ENCODE measurements around the gene STK32A. TPM values are rescaled to one million over a fixed set of nuclear protein-coding genes. Genes with fewer than 3 reads are reported as not detected.
A peak's percentile ranks its signal among the peaks of the same experiment; 100 is the strongest.

Gene STK32A
- polyA plus RNA-seq, 1 donor (not counting 4 experiments of a cell fraction or from before 2014, with no cell fraction given): 0.01 TPM

DNA sequence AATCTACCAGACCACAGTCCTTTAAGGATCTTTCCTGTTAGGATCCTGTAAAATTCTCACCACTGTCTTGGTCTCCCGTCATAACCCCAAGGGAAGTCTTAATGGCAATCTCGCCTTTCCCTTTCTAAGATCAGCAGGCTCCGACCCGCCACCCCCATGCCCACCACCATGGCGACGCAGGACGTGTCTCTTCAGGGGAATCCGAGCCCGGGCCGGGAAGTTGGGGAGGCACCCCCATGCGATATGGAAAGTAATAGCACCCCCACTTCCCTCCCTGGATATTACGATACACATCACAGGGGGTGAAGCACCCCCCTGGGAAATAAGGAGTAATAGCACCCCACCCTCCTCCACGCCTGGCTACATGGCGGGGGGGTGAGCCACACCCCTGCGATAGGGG, 8.3 kb upstream of the STK32A start:
- FAIRE-seq: no peak
- H2AFZ ChIP-seq (ENCODE audit: control insufficient read depth, low read length): no peak overlapping the region
- no peak overlapping the region for H3K27ac ChIP-seq (ENCODE audit: control insufficient read depth, insufficient read depth, low read length)
- no peaks in the 10 kb centered on the region for H3K36me3 ChIP-seq (ENCODE audit: control insufficient read depth in 2 of 2, extremely low read depth in 1 of 2, insufficient read depth in 2 of 2, low read length in 2 of 2)
- H3K9ac ChIP-seq (ENCODE audit: control insufficient read depth, extremely low read depth, insufficient read depth, low read length): no peak overlapping the region
- dilution Hi-C loops (cut with MboI; ENCODE audit: extremely low pct_ligation_motif_present, low sequenced_read_pairs): no loop called here
- H3K27me3 ChIP-seq (ENCODE audit: control insufficient read depth, extremely low read depth, insufficient read depth, low read length): no peaks in the 10 kb centered on the region
- no peaks in the 10 kb centered on the region for H4K20me1 ChIP-seq (ENCODE audit: control insufficient read depth, extremely low read depth, insufficient read depth, low read length)
- no peaks in the 10 kb centered on the region for H3K9me1 ChIP-seq (ENCODE audit: control insufficient read depth, extremely low read depth, insufficient read depth, low read length)
- TF ChIP-seq EZH2 (IDR thresholded peaks at IDR 0.05; ENCODE audit: low read length): no peak
- TF ChIP-seq, protein P1, sequence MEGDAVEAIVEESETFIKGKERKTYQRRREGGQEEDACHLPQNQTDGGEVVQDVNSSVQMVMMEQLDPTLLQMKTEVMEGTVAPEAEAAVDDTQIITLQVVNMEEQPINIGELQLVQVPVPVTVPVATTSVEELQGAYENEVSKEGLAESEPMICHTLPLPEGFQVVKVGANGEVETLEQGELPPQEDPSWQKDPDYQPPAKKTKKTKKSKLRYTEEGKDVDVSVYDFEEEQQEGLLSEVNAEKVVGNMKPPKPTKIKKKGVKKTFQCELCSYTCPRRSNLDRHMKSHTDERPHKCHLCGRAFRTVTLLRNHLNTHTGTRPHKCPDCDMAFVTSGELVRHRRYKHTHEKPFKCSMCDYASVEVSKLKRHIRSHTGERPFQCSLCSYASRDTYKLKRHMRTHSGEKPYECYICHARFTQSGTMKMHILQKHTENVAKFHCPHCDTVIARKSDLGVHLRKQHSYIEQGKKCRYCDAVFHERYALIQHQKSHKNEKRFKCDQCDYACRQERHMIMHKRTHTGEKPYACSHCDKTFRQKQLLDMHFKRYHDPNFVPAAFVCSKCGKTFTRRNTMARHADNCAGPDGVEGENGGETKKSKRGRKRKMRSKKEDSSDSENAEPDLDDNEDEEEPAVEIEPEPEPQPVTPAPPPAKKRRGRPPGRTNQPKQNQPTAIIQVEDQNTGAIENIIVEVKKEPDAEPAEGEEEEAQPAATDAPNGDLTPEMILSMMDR (optimal IDR thresholded peaks at IDR 0.05 in 1 of 3, IDR thresholded peaks at IDR 0.05 in 1 of 3, conservative IDR thresholded peaks at IDR 0.05 in 1 of 3; ENCODE audit: extremely low read depth in 1 of 3, insufficient read depth in 2 of 3, low read length in 3 of 3): no peak
- no peak overlapping the region for H3K4me2 ChIP-seq (ENCODE audit: control insufficient read depth, extremely low read depth, insufficient read depth, low read depth, low read length)
- H3K9me3 ChIP-seq (ENCODE audit: control insufficient read depth, low read depth, low read length): no peaks in the 10 kb centered on the region
- H3K79me2 ChIP-seq (ENCODE audit: control insufficient read depth, insufficient read depth, low read length): no peaks in the 10 kb centered on the region
- H3K4me1 ChIP-seq (ENCODE audit: control insufficient read depth, extremely low read depth, insufficient read depth, low read length): no peaks in the 10 kb centered on the region
- no peak overlapping the region for H3K4me3 ChIP-seq (ENCODE audit: control insufficient read depth in 2 of 3, extremely low read depth in 1 of 3, insufficient read depth in 2 of 3, low read depth in 1 of 3, low read length in 3 of 3)
- DNase-seq (ENCODE audit: low read depth, low spot score): no peak

DNA sequence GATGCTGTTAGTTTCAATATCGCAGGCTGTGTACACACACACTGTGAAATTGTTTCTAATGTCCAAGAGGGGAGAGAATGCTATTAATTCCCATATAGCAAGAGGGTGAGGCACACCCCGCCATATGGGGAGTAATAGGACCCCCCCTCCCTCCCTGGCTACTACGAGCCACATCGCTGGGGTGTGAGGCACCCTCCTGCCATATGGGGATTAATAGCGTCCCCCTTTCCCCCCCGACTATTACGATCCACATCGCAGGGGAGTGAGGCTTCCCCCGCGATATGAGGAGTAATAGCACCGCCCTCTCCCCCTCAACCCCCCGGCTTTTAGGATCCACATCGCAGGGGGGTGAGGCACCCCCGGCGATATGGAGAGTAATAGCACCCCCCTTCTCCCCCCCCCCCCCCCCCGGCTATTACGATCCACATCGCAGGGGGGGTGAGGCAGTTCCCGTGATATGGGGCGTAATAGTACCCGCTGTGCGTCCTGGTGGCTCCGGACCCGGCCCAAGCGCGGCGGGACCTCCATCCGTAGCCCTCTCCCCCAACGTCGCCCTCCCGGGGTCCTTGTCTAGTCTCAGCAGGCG, 494 bp upstream of the STK32A start:
- no peaks in the 10 kb centered on the region for H3K9me3 ChIP-seq (ENCODE audit: control insufficient read depth, low read depth, low read length)
- H3K79me2 ChIP-seq (ENCODE audit: control insufficient read depth, insufficient read depth, low read length): no peaks in the 10 kb centered on the region
- peaks cover 3% of the 10 kb centered on the region for H3K4me1 ChIP-seq (ENCODE audit: control insufficient read depth, extremely low read depth, insufficient read depth, low read length)
- peak overlapping the region; percentile 64 for H3K4me2 ChIP-seq (ENCODE audit: control insufficient read depth, extremely low read depth, insufficient read depth, low read depth, low read length)
- no peaks in the 10 kb centered on the region for H4K20me1 ChIP-seq (ENCODE audit: control insufficient read depth, extremely low read depth, insufficient read depth, low read length)
- H3K27me3 ChIP-seq (ENCODE audit: control insufficient read depth, extremely low read depth, insufficient read depth, low read length): peaks cover 6% of the 10 kb centered on the region
- H3K9me1 ChIP-seq (ENCODE audit: control insufficient read depth, extremely low read depth, insufficient read depth, low read length): no peaks in the 10 kb centered on the region
- peak overlapping the region; percentile 23 for H2AFZ ChIP-seq (ENCODE audit: control insufficient read depth, low read length)
- no peak for FAIRE-seq
- dilution Hi-C loops (cut with MboI; ENCODE audit: extremely low pct_ligation_motif_present, low sequenced_read_pairs): no loop called here
- no peak for DNase-seq (ENCODE audit: low read depth, low spot score)
- TF ChIP-seq EZH2 (IDR thresholded peaks at IDR 0.05; ENCODE audit: low read length): no peak
- TF ChIP-seq, protein P1 (optimal IDR thresholded peaks at IDR 0.05 in 1 of 3, IDR thresholded peaks at IDR 0.05 in 1 of 3, conservative IDR thresholded peaks at IDR 0.05 in 1 of 3; ENCODE audit: extremely low read depth in 1 of 3, insufficient read depth in 2 of 3, low read length in 3 of 3): no peak
- H3K36me3 ChIP-seq (ENCODE audit: control insufficient read depth in 2 of 2, extremely low read depth in 1 of 2, insufficient read depth in 2 of 2, low read length in 2 of 2): no peaks in the 10 kb centered on the region
- H3K9ac ChIP-seq (ENCODE audit: control insufficient read depth, extremely low read depth, insufficient read depth, low read length): no peak overlapping the region
- H3K4me3 ChIP-seq (ENCODE audit: control insufficient read depth in 2 of 3, extremely low read depth in 1 of 3, insufficient read depth in 2 of 3, low read depth in 1 of 3, low read length in 3 of 3): peak overlapping the region in 2 of 3 experiments; percentile 24 to 48
- no peak overlapping the region for H3K27ac ChIP-seq (ENCODE audit: control insufficient read depth, insufficient read depth, low read length)

All from keratinocyte (primary cell).